ENCODE data around the gene RCSD1.

DNA sequence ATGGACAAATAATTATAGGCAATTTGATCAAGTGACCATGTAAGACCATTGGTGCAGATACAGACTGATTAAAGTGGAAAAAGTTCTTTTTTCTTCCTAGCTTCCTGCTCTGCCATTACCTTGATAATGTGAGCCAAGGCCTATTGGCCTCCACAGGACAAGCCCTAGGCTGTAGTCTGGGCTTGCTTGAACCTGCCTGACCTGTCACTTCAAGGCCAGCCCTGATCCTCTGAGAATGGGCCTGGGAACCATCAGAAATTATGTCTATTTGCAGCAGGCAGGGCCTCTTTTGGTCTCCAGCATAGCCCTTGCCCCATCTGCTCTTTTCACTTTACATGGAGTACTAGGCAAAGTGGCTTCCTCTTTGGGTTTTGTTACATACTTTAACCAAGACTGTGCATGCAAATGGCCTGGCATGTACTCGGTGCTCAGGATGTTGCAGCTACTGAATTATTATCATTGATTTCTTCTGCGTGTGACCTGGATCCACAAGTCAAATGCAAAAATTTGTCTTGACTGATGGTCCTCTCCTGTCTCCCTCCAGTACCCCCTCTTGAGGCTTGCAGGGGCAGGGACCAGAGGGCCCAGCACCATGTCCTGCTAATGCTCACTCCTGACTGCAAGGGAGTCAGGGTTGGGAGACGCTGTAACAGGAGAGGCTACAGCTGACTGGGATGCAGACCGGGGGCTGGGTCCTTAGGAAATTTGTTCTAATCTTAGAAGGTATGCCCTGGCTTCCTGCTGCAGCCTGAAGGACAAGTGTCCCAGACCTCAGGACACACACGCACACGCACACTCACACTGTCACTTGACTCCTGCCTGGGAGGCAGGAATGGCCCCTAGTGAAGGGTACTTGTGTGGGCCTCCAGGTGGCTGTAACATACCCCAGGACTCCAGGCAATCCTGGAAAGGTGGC lies 39.4 kb downstream of the RCSD1 start:
- TF ChIP-seq CTCF (IDR thresholded peaks at IDR 0.05): no peak
- no peak for TF ChIP-seq POLR2A (IDR thresholded peaks at IDR 0.05)

Data from testis (tissue), 2 donors.